Neural progenitor cell (in vitro differentiated cells): ENCODE measurements around the gene RBM6.
A peak's percentile ranks its signal among the peaks of the same experiment; 100 is the strongest.

Experiments used
- EZH2 ChIP-seq: fragments of 200-600 bp; sonication (generic); IDR thresholded peaks from 2 replicates; pipeline ENCODE4 v1.6.1; 2017; ENCODE audit warnings: antibody characterized with exemption, mild to moderate bottlenecking, moderate library complexity
- TF ChIP-seq, protein P1 (sequence below): fragments of 200-600 bp; sonication (generic); IDR thresholded peaks from 2 replicates; pipeline ENCODE4 v1.5.1; 2017; ENCODE audit warnings: antibody characterized with exemption, mild to moderate bottlenecking

GRCh38 chr3:49906073-49906743, 33.7 kb upstream of the RBM6 start:
- no peak for TF ChIP-seq EZH2
- TF ChIP-seq, protein P1, sequence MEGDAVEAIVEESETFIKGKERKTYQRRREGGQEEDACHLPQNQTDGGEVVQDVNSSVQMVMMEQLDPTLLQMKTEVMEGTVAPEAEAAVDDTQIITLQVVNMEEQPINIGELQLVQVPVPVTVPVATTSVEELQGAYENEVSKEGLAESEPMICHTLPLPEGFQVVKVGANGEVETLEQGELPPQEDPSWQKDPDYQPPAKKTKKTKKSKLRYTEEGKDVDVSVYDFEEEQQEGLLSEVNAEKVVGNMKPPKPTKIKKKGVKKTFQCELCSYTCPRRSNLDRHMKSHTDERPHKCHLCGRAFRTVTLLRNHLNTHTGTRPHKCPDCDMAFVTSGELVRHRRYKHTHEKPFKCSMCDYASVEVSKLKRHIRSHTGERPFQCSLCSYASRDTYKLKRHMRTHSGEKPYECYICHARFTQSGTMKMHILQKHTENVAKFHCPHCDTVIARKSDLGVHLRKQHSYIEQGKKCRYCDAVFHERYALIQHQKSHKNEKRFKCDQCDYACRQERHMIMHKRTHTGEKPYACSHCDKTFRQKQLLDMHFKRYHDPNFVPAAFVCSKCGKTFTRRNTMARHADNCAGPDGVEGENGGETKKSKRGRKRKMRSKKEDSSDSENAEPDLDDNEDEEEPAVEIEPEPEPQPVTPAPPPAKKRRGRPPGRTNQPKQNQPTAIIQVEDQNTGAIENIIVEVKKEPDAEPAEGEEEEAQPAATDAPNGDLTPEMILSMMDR: peak; percentile 75
